Activated T-helper 1 cell treated with anti-CD3 and anti-CD28 coated beads, Interleukin-12 subunit alpha, Interleukin-12 subunit beta, Interleukin-2, Interleukin-4 antibody, amounts not matched to agents 30 ng/mL and 10 ng/mL and 1 ng/mL, durations not matched to agents 14 hours and 24 hours and 36 hours (primary cell): Measurements from ENCODE around the gene NKAPL. TPM values are rescaled to one million over a fixed set of nuclear protein-coding genes. Genes with fewer than 3 reads are reported as not detected.

ENCODE experiments used
- DNase-seq: peaks from one replicate; pipeline ENCODE4 v3.0.0; 2021; ENCODE audit warnings: low spot score
- H3K27ac Mint-ChIP-seq: one replicate; pipeline ENCODE4 v1.8.0; 2021; ENCODE audit warnings: mild to moderate bottlenecking, mixed read lengths
- H3K27me3 Mint-ChIP-seq: one replicate; pipeline ENCODE4 v1.8.0; 2022; ENCODE audit warnings: mild to moderate bottlenecking, moderate library complexity, mixed read lengths; ENCODE audit not compliant: insufficient read depth
- H3K36me3 Mint-ChIP-seq: one replicate; pipeline ENCODE4 v1.8.0; 2021; ENCODE audit warnings: low read depth, mixed read lengths
- H3K4me1 Mint-ChIP-seq: one replicate; pipeline ENCODE4 v1.8.0; 2021; ENCODE audit warnings: low read depth, mixed read lengths
- H3K4me3 Mint-ChIP-seq: one replicate; pipeline ENCODE4 v1.8.0; 2021; ENCODE audit warnings: mild to moderate bottlenecking, moderate library complexity, mixed read lengths
- H3K9me3 Mint-ChIP-seq: one replicate; pipeline ENCODE4 v1.8.0; 2021; ENCODE audit warnings: mixed read lengths
- intact Hi-C: fragments of 100-400 bp; cut with micrococcal nuclease; formaldehyde crosslinking; loops from one replicate; pipeline ENCODE4 v1.15.1; 2024
- total RNA-seq: library from RNA; stranded (reverse); gene quantifications from 2 replicates; pipeline ENCODE4 v1.2.3, GENCODE V29; 2022

The NKAPL gene
- total RNA-seq, 1 donor from 2014 or later, result 0.16 TPM

DNA sequence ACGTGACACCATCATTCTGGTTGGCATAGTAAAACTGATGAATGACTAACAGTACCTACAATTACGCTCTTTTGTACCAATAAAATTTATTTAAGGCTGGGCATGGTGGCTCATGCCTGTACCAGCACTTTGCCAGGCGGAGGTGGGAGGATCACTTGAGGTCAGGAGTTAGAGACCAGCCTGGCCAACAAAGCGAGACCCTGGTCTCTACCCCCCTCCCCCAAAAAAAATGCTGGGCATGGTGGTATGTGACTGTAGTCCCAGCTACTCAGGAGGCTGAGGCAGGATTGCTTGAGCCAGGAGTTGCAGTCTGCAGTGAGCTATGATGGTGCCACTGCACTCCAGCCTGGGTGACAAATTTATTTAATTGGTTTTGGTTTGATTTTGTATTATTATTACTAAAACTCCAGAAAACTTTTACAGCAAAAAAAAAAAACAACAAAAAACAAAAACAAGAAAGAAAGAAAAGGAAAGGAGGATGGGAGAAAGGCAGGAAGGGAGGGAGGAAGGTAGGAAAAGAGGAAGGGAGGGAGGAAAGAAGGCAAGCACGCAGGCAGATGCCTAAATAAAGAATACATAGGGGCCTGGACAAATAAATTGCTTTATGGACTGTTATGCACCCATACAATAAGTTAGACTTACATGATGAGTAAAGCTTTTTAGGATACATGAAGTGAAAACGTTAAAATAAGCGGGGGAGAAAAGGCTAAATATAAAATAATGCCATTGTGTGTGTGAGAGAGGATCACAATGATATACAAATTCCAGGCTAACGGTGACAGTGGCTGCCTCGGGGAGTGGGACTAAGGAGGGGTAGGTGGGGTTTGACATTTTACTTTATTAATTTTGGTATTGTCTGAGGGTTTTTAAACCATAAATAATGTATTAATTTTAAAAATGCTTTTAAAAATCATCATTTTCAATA is 34.7 kb upstream of the NKAPL start:
- Mint-ChIP-seq H3K4me3 (peak overlapping the region; percentile 88), H3K9me3 (peaks cover 7% of the 10 kb centered on the region), H3K4me1 (peaks cover 34% of the 10 kb centered on the region), H3K36me3 (peaks cover 8% of the 10 kb centered on the region), H3K27ac (peak overlapping the region; percentile 42), H3K27me3 (peaks cover 34% of the 10 kb centered on the region)
- no peak for DNase-seq
- intact Hi-C loops, result loop anchor here (5.0 kb wide), 1 partner anchor 43 kb away; the partner anchor contains the start of gene ZSCAN26

DNA sequence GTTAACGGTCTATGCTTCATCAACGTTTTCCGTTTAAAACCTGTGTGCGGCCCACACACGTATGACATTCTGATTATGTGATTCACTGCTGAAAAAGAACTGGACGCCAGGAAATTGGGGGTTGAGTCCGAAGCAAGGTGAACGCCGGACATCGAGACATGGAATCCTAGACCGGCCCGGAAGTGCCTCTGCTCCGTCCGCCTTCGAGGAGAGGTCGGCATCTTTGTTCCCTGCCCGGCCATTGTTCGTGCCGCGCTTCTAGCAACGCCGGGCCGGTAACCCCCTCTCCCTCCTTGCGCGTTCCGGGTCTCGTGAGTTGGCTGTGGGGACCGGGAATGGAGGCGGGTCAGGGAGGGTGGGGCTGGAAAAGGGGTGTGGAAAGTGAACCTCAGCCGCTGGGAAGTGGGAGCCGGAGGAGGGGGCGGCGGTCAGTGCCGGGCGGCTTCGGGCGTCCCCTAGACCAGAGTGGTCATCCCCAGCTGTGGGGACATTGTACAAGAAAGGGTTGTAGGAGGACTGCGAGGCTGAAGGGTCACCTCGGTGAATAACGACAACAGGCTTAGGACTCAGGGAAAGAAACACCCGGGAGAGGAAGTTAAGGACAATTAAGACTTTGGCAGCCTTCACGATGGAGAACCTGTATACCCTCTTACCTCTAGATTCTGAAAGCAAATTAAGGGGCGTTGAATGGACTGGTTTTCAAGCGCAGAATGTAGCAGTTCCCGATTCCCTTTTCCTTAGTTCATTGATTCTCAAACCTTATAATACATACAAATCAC is 33.9 kb upstream of the NKAPL start, which contains the start of gene ZSCAN9:
ZSCAN9 (plus strand) TSS at position 220 of the 779 bp plus-strand sequence. CDS start 1,810 bp downstream, outside the sequence.
- H3K4me3 Mint-ChIP-seq, result peak within 1 kb of the TSS; percentile 88
- H3K9me3 Mint-ChIP-seq, result peaks cover 7% of the 10 kb centered on the region
- H3K4me1 Mint-ChIP-seq, result peaks cover 34% of the 10 kb centered on the region
- H3K27ac Mint-ChIP-seq, result peak within 1 kb of the TSS; percentile 74
- intact Hi-C loops, result no loop called here
- no peak for DNase-seq
- peaks cover 12% of the 10 kb centered on the region for H3K36me3 Mint-ChIP-seq
- peaks cover 25% of the 10 kb centered on the region for H3K27me3 Mint-ChIP-seq

DNA sequence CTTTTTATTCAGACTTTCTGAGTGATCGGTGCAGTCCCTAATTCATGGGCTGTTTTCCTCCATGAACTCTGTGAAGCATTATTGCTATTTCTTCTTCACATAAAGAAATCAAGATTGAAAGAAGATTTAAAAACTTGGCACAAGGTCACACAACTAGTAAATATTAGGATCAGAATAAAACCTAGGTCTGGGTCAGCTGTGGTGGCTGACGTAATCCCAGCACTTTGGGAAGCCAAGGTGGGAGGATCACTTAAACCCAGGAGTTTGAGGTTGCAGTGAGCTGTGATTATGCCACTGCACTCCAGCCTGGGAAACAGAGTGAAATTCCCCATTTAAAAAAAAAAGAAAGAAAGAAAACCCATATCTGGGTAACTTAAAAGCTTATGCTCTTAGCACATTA is 32.6 kb upstream of the NKAPL start:
- Mint-ChIP-seq H3K27ac (no peak overlapping the region), H3K9me3 (peaks cover 7% of the 10 kb centered on the region), H3K36me3 (peaks cover 17% of the 10 kb centered on the region), H3K4me1 (peaks cover 34% of the 10 kb centered on the region), H3K4me3 (peak overlapping the region; percentile 88), H3K27me3 (peaks cover 18% of the 10 kb centered on the region)
- DNase-seq, result no peak
- intact Hi-C loops, result no loop called here

DNA sequence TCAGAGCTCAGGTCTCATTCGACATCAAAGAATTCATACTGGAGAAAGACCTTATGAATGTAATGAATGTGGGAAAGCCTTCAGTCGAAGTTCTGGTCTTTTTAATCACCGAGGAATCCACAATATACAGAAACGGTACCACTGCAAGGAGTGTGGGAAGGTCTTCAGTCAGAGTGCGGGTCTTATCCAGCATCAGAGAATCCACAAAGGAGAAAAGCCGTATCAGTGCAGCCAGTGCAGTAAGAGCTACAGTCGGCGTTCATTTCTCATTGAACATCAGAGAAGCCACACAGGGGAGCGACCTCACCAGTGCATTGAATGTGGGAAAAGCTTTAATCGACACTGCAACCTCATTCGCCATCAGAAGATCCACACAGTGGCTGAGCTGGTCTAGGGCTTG is 26.3 kb upstream of the NKAPL start:
- no peak for DNase-seq
- Mint-ChIP-seq H3K9me3 (peaks cover 11% of the 10 kb centered on the region), H3K4me1 (peaks cover under 1% of the 10 kb centered on the region), H3K4me3 (no peak overlapping the region), H3K27ac (no peak overlapping the region), H3K27me3 (peaks cover 9% of the 10 kb centered on the region), H3K36me3 (peaks cover 25% of the 10 kb centered on the region)
- intact Hi-C loops, result no loop called here

DNA sequence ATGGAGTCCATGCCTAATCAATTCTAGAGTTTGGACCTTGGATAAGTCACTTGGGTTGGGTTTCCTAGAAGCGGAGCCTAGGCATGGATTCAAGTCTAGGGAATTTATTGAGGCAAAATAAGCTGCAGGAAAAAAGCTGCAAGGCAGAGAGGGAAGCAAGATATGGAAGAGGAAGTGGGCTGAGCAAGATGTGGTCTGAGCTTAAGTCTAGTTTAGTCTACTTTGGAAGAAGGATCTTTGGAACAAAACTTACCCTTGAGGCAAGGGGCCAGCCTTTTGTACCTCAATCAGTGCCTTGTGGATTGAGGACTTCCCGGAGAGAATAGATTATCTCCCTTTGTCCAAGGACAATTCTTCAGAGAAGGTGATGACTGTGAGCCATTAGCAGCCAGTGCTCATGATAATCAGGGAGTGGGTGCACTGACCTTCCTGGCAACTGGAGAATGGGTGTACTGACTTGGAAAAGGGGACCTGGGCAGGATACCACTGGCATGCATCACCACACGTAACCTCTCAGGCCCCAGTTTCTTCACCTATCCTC is 23.1 kb upstream of the NKAPL start:
- intact Hi-C loops, result no loop called here
- DNase-seq, result no peak
- Mint-ChIP-seq H3K36me3 (peaks cover 12% of the 10 kb centered on the region), H3K27ac (no peak overlapping the region), H3K4me3 (no peak overlapping the region), H3K4me1 (no peaks in the 10 kb centered on the region), H3K27me3 (peaks cover 9% of the 10 kb centered on the region), H3K9me3 (peaks cover 13% of the 10 kb centered on the region)

DNA sequence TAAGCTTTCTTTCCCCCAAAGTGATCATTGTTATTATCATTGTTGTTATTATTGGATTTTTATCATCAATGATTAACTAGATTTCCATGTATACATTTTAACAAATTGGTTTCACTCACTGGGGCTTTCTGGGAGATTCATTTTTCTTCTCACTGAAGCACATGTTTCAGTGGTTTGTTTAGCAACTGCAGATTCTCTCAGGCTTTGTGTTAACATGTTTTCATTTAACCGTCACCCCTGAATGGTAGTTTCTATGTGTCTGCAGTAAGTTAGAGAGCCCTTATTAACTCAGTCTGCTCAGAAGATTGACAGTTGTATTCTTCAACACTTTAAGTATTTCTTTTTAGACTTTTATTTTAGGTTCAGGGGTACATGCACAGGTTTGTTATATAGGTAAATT is 19.5 kb upstream of the NKAPL start:
- Mint-ChIP-seq H3K9me3 (peaks cover 3% of the 10 kb centered on the region), H3K27me3 (peaks cover 5% of the 10 kb centered on the region), H3K27ac (no peak overlapping the region), H3K4me3 (no peak overlapping the region), H3K36me3 (peaks cover 17% of the 10 kb centered on the region), H3K4me1 (no peaks in the 10 kb centered on the region)
- DNase-seq, result no peak
- intact Hi-C loops, result no loop called here

DNA sequence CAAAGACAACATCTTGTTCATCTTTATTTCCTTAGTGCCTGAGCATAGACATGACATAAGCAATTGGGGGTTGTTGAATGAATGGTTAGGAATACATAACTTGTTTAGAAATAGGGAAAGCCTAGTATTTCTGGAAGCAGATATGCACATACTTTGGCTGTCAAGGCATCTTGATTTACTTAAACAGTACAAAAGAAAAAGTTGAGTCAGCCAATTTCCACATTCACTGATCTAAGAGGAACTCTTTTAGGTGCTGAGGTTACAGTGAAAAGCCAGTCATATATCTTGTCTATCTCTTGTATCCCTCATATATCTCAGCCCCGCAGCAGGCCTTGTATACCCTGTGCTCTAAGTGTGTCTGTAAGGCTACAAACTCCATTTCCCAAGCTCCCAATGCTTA is 18.6 kb upstream of the NKAPL start:
- no peak for DNase-seq
- peaks cover 3% of the 10 kb centered on the region for H3K9me3 Mint-ChIP-seq
- H3K4me1 Mint-ChIP-seq, result no peaks in the 10 kb centered on the region
- peaks cover 4% of the 10 kb centered on the region for H3K27me3 Mint-ChIP-seq
- H3K36me3 Mint-ChIP-seq, result peaks cover 20% of the 10 kb centered on the region
- intact Hi-C loops, result no loop called here
- H3K27ac Mint-ChIP-seq, result no peak overlapping the region
- no peak overlapping the region for H3K4me3 Mint-ChIP-seq

DNA sequence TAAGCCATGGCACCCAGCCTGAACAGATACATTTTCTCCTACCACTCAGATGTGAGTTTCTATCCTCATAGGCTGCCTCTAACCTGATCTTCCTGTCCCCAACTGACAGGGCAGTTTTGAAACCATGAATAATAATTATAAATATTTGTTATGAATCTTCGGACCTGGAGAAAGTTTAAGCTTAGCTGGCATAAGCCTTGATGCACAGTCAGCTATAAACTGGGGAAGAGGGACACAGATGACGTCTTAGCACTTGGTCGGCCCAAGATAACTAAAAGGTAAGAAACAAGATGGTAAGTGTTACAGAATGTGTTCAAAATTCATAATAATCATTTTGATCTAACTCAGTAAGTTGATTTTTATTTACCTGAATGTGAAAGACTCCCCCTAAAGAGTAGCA is 15.2 kb upstream of the NKAPL start:
- H3K4me3 Mint-ChIP-seq, result no peak overlapping the region
- H3K27me3 Mint-ChIP-seq, result no peaks in the 10 kb centered on the region
- H3K36me3 Mint-ChIP-seq, result peaks cover 41% of the 10 kb centered on the region
- H3K9me3 Mint-ChIP-seq, result peaks cover 3% of the 10 kb centered on the region
- no peaks in the 10 kb centered on the region for H3K4me1 Mint-ChIP-seq
- no peak for DNase-seq
- H3K27ac Mint-ChIP-seq, result no peak overlapping the region
- intact Hi-C loops, result no loop called here

DNA sequence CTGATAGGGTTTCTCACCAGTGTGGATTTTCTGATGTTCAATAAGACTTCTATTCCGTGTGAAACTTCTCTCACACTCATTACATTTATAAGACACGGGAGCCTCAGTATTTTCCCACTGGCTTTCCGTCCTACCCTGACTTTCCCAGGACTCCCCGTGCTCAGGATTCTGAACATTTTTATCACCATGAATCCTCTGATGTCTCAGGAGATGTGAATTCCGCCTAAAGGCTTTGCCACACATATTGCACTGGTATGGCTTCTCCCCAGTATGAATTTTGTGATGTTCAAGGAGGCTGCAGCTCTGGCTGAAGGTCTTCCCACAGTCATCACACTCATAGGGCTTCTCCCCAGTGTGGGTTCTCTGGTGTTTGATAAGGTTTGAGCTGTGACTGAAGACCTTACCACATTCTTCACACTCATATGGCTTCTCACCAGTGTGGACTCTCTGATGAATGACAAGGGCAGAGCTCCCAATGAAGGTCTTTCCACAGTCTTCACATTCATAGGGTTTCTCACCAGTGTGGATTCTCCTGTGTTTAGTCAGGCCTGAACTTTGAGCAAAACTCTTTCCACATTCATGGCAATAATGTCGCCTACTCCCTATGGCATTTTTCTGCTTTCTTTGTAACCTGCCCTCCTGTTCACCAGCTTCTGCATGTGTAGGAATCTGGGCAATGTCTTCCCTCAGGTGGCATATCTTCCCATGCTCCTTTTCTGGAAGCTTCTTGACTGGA is 13.7 kb upstream of the NKAPL start:
- peaks cover 39% of the 10 kb centered on the region for H3K36me3 Mint-ChIP-seq
- H3K4me3 Mint-ChIP-seq, result no peak overlapping the region
- no peak for DNase-seq
- peaks cover 6% of the 10 kb centered on the region for H3K4me1 Mint-ChIP-seq
- H3K27me3 Mint-ChIP-seq, result no peaks in the 10 kb centered on the region
- intact Hi-C loops, result no loop called here
- H3K27ac Mint-ChIP-seq, result no peak overlapping the region
- no peaks in the 10 kb centered on the region for H3K9me3 Mint-ChIP-seq

DNA sequence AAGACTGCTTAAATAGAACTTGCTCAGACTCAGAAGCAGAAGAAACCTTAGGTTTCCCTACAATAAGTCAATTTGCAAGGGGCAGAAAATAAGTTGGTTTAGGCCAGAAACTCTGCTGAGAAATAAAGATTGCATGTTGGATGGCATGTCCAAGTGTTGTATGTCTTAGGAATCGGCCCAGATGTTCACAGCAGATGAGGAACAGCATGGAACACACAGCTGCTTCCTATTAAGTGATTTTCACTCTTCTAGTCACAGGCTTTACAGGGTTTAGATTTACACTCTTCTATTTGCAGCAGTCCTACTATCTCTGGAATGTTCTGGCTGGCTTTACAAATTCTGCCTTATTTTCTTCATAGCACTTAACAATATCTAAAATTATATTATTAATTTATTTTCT is 10.2 kb upstream of the NKAPL start:
- intact Hi-C loops, result no loop called here
- H3K9me3 Mint-ChIP-seq, result no peaks in the 10 kb centered on the region
- H3K36me3 Mint-ChIP-seq, result peaks cover 35% of the 10 kb centered on the region
- DNase-seq, result no peak
- H3K4me1 Mint-ChIP-seq, result peaks cover 26% of the 10 kb centered on the region
- no peak overlapping the region for H3K4me3 Mint-ChIP-seq
- H3K27ac Mint-ChIP-seq, result no peak overlapping the region
- no peaks in the 10 kb centered on the region for H3K27me3 Mint-ChIP-seq

DNA sequence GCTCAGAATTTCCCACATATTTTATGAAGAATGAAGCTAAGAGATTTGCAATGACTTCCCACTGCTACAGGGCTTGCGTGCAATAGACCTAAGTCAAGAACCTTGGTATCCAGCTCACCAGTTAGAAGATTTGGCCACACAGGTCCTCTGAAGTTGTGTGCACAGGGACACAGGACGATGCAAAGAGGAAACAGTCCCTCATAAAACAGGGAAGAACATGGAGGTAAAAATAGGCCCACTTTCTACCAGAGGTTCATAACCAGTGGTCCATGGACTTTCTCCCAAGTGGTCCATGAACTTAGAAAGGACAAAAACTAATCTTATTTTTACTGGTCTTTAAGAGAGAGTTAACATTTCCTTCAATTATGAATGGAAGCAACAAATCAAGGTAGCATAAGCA is 8.3 kb upstream of the NKAPL start:
- no peak overlapping the region for H3K27ac Mint-ChIP-seq
- H3K9me3 Mint-ChIP-seq, result no peaks in the 10 kb centered on the region
- peaks cover under 1% of the 10 kb centered on the region for H3K27me3 Mint-ChIP-seq
- intact Hi-C loops, result loop anchor here (5.0 kb wide), 1 partner anchor 33 kb away; no protein-coding TSS in a partner anchor
- peak overlapping the region; percentile 81 for H3K4me3 Mint-ChIP-seq
- peaks cover 26% of the 10 kb centered on the region for H3K4me1 Mint-ChIP-seq
- no peak for DNase-seq
- H3K36me3 Mint-ChIP-seq, result peaks cover 22% of the 10 kb centered on the region

DNA sequence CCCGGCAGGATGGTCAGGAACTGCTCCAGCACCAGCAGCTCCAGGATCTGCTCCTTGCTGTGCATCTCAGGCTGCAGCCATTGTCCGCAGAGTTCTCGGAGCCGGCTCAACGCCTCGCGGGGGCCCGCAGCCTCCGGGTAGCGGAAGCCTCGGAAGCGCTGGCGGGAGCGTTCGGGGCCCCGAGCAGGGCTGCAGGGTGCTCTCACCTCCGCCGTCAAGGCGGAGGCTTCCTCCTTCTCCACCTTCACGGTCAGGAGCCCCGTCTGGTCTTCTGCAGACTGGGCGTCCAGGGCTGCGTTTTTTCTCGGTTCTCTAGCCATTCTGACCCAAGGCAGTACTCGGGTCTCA is 7.5 kb upstream of the NKAPL start:
- peaks cover 3% of the 10 kb centered on the region for H3K27me3 Mint-ChIP-seq
- DNase-seq, result peak; percentile 29
- H3K4me3 Mint-ChIP-seq, result peak overlapping the region; percentile 99
- intact Hi-C loops, result loop anchor here (1.0 to 5.0 kb wide), 10 partner anchors 16 to 171 kb away; partner anchors contain the start of genes PGBD1, ZKSCAN3, ZKSCAN8 and ZNF165
- no peaks in the 10 kb centered on the region for H3K9me3 Mint-ChIP-seq
- peaks cover 15% of the 10 kb centered on the region for H3K36me3 Mint-ChIP-seq
- H3K27ac Mint-ChIP-seq, result peak overlapping the region; percentile 83
- peaks cover 26% of the 10 kb centered on the region for H3K4me1 Mint-ChIP-seq
